Measurements from ENCODE around the gene FOXO1.

DNA sequence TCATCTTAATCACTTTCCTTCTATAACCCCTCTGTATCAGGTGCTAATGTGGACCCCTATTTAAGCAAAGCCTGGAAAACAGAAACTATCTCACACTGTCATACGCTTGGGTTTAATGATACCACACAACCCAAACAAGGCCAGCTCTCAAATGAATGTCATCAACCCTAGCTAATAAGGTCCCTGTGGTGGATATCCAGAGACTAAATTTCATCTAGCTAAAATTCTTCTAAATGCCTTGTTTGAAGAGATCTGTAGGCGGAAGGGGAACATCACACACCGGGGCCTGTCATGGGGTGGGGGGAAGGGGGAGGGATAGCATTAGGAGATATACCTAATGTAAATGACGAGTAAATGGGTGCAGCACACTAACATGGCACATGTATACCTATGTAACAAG, 95.5 kb downstream of the FOXO1 start:
- TF ChIP-seq CTCF (IDR thresholded peaks at IDR 0.05; ENCODE audit: borderline replicate concordance, extremely low read depth, low read length, poor library complexity, severe bottlenecking) (no peak), EZH2 (IDR thresholded peaks at IDR 0.05; ENCODE audit: borderline replicate concordance, low read depth, low read length, severe bottlenecking) (no peak)

Data from DND-41 (cell line).